Panc1 (cell line): ENCODE results near the gene SRPRA. TPM values are rescaled to one million over a fixed set of nuclear protein-coding genes. Genes with fewer than 3 reads are reported as not detected.

Experiments
- ATAC-seq: fragments of 200-7000 bp; cut with Tn5 transposase; 2 replicates; pipeline ENCODE4 v1.9.1; 2020; ENCODE audit warnings: mild to moderate bottlenecking, moderate library complexity
- BruUV-seq: library from RNA; stranded (reverse); fragments of 400-500 nt; replicated peaks from 2 replicates; lab custom pipeline; 2021; lab: Mats Ljungman, UMichigan
- CTCF ChIA-PET: fragments of 300-600 bp; sonication (Branson Sonifier 250); formaldehyde crosslinking; loops from one replicate; lab custom pipeline; 2022; ENCODE audit warnings: antibody characterized with exemption; lab: Charles Lee
- POLR2A ChIA-PET: fragments of 300-600 bp; sonication (Branson Sonifier 250); formaldehyde crosslinking; loops from one replicate; lab custom pipeline; 2022; ENCODE audit warnings: antibody characterized with exemption; lab: Charles Lee
- DNase-seq: peaks from one replicate; pipeline ENCODE4 v3.0.0-alpha.2; 2010; ENCODE audit warnings: low read depth, low spot score
- H3K27ac ChIP-seq: 2 replicates; pipeline ENCODE4 v1.5.1; 2011; ENCODE audit warnings: mild to moderate bottlenecking, low read length, inconsistent platforms
- H3K27me3 ChIP-seq: fragments of 200-500 bp; sonication (Bioruptor generic); 2 replicates; pipeline ENCODE4 v1.6.0; 2014; ENCODE audit warnings: low read length, inconsistent platforms; ENCODE audit not compliant: control insufficient read depth, insufficient read depth
- H3K36me3 ChIP-seq: fragments of 200-500 bp; sonication (Bioruptor generic); 2 replicates; pipeline ENCODE4 v1.5.1; 2014; ENCODE audit warnings: inconsistent platforms, mild to moderate bottlenecking, low read length, moderate library complexity; ENCODE audit not compliant: control insufficient read depth, insufficient read depth
- H3K4me1 ChIP-seq: 2 replicates; pipeline ENCODE4 v1.5.1; 2011; ENCODE audit warnings: inconsistent platforms, mild to moderate bottlenecking, low read length, moderate library complexity; ENCODE audit not compliant: control insufficient read depth, insufficient read depth
- H3K4me3 ChIP-seq, 2 experiments: 2 replicates each; pipeline ENCODE4 v1.5.1; 2011 to 2012; ENCODE audit warnings: low read depth in 2 of 2, low read length in 2 of 2, mild to moderate bottlenecking in 2 of 2, inconsistent platforms in 1 of 2, moderate library complexity in 1 of 2
- H3K9me3 ChIP-seq: fragments of 200-500 bp; sonication (Bioruptor generic); 2 replicates; pipeline ENCODE4 v1.5.1; 2014; ENCODE audit warnings: low read depth, mild to moderate bottlenecking, inconsistent platforms, low read length, moderate library complexity; ENCODE audit not compliant: control insufficient read depth, insufficient read depth
- POLR2AphosphoS5 ChIP-seq: IDR thresholded peaks from 2 replicates; pipeline ENCODE4 v1.6.1; 2012; ENCODE audit warnings: mild to moderate bottlenecking, low read depth, low read length, moderate library complexity
- SIN3A ChIP-seq: IDR thresholded peaks from 2 replicates; pipeline ENCODE4 v1.6.1; 2012; ENCODE audit warnings: low read depth, mild to moderate bottlenecking, low read length, moderate library complexity, borderline replicate concordance; ENCODE audit not compliant: insufficient read depth
- TCF7L2 ChIP-seq: IDR thresholded peaks from 2 replicates; pipeline ENCODE4 v1.6.1; 2011; ENCODE audit warnings: mild to moderate bottlenecking, low read depth, low read length, inconsistent platforms
- in situ Hi-C: cut with HindIII; loops from 2 replicates; pipeline ENCODE4 v1.10.0; 2016; ENCODE audit warnings: low sequenced_read_pairs, low pct_unique_long_range_greater_than_20kb
- intact Hi-C: fragments of 100-400 bp; cut with micrococcal nuclease; formaldehyde crosslinking; loops from one replicate; pipeline ENCODE4 v1.10.0; 2022; ENCODE audit not compliant: unreplicated experiment
- total RNA-seq: library from RNA; stranded (reverse); gene quantifications from one replicate; pipeline ENCODE4 v1.2.1, GENCODE V29; 2021; ENCODE audit not compliant: unreplicated experiment
- TF ChIP-seq, protein P1 (sequence below), 2 experiments: IDR thresholded peaks; 2 replicates each; pipeline ENCODE4 v1.6.1; 2011 to 2012; ENCODE audit warnings: low read depth in 2 of 2, control low read depth in 1 of 2, low read length in 1 of 2, mild to moderate bottlenecking in 1 of 2, moderate library complexity in 1 of 2; ENCODE audit not compliant: insufficient read depth in 1 of 2
- TF ChIP-seq, protein P2 (sequence below): fragments of 450-650 bp; IDR thresholded peaks from 2 replicates; pipeline ENCODE4 v1.5.1; 2017; ENCODE audit warnings: mild to moderate bottlenecking

The SRPRA gene
- total RNA-seq, 1 experiment from 2014 or later, result 149 TPM

DNA sequence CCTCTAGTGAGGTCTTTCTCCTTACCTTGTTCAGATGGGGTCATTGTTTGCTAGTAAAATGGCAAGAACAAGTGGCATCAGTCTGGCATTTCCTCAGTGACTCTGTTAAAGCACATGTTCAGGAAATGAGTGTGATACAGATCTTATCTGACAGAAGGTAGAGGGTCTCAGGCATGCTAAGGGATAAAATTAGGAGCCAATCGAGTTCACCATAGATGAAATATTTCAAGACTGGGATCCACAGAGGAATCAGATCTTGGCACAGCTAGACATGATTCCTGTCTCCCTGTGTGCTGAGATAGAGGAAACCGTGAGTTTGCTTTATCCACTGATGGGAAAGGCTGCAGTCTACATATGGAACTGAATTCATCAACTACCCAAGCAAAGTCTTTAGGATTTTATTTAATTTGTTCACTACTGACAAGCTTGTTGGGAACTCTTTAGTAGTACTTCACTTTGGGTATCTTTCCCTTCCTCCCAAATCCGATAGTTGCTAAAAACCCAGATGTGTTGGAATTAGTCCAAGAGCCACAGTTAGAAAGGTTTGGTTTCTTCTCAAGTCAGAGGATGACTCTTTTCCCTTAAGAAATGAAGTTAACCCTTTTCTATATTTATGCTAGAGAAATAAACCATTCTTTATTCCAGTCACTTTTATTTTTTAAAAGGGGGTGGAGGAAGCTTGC is 38.7 kb downstream of the SRPRA start:
- Histone ChIP-seq H3K4me3 (no peak overlapping the region), H3K27ac (no peak overlapping the region), H3K36me3 (peaks cover 3% of the 10 kb centered on the region; the same call in 1 of the 2 replicates), H3K27me3 (no peaks in the 10 kb centered on the region), H3K4me1 (peaks cover 9% of the 10 kb centered on the region; the same call in 1 of the 2 replicates), H3K9me3 (no peaks in the 10 kb centered on the region)
- CTCF ChIA-PET, result no interaction called here
- no peak for ATAC-seq
- in situ Hi-C loops, result no loop called here
- TF ChIP-seq TCF7L2 (no peak), SIN3A (no peak), POLR2AphosphoS5 (no peak)
- TF ChIP-seq, protein P1, sequence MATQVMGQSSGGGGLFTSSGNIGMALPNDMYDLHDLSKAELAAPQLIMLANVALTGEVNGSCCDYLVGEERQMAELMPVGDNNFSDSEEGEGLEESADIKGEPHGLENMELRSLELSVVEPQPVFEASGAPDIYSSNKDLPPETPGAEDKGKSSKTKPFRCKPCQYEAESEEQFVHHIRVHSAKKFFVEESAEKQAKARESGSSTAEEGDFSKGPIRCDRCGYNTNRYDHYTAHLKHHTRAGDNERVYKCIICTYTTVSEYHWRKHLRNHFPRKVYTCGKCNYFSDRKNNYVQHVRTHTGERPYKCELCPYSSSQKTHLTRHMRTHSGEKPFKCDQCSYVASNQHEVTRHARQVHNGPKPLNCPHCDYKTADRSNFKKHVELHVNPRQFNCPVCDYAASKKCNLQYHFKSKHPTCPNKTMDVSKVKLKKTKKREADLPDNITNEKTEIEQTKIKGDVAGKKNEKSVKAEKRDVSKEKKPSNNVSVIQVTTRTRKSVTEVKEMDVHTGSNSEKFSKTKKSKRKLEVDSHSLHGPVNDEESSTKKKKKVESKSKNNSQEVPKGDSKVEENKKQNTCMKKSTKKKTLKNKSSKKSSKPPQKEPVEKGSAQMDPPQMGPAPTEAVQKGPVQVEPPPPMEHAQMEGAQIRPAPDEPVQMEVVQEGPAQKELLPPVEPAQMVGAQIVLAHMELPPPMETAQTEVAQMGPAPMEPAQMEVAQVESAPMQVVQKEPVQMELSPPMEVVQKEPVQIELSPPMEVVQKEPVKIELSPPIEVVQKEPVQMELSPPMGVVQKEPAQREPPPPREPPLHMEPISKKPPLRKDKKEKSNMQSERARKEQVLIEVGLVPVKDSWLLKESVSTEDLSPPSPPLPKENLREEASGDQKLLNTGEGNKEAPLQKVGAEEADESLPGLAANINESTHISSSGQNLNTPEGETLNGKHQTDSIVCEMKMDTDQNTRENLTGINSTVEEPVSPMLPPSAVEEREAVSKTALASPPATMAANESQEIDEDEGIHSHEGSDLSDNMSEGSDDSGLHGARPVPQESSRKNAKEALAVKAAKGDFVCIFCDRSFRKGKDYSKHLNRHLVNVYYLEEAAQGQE (IDR thresholded peaks at IDR 0.05; ENCODE audit: insufficient read depth in 1 of 2, low read depth in 2 of 2, low read length in 1 of 2), result no peak
- TF ChIP-seq, protein P2, sequence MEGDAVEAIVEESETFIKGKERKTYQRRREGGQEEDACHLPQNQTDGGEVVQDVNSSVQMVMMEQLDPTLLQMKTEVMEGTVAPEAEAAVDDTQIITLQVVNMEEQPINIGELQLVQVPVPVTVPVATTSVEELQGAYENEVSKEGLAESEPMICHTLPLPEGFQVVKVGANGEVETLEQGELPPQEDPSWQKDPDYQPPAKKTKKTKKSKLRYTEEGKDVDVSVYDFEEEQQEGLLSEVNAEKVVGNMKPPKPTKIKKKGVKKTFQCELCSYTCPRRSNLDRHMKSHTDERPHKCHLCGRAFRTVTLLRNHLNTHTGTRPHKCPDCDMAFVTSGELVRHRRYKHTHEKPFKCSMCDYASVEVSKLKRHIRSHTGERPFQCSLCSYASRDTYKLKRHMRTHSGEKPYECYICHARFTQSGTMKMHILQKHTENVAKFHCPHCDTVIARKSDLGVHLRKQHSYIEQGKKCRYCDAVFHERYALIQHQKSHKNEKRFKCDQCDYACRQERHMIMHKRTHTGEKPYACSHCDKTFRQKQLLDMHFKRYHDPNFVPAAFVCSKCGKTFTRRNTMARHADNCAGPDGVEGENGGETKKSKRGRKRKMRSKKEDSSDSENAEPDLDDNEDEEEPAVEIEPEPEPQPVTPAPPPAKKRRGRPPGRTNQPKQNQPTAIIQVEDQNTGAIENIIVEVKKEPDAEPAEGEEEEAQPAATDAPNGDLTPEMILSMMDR, result no peak
- POLR2A ChIA-PET, result no interaction called here
- intact Hi-C loops, result no loop called here
- DNase-seq, result no peak
- BruUV-seq, result no TSS peak

GRCh38 chr11:126226334-126227084 is 42.2 kb downstream of the SRPRA start:
- 0 out of 2 replicates have a peak, but pooled peaks cover 1% of the 10 kb centered on the region for H3K4me1 ChIP-seq
- TF ChIP-seq, protein P2, result no peak
- TF ChIP-seq POLR2AphosphoS5 (no peak), SIN3A (no peak), TCF7L2 (no peak)
- TF ChIP-seq, protein P1 (IDR thresholded peaks at IDR 0.05; ENCODE audit: insufficient read depth in 1 of 2, low read depth in 2 of 2, low read length in 1 of 2), result no peak
- ChIA-PET POLR2A (no interaction called here), CTCF (no interaction called here)
- BruUV-seq, result no TSS peak
- no peak overlapping the region for H3K27ac ChIP-seq
- peaks cover 3% of the 10 kb centered on the region; the same call in 1 of the 2 replicates for H3K36me3 ChIP-seq
- no peak for DNase-seq
- ATAC-seq, result no peak
- H3K9me3 ChIP-seq, result no peaks in the 10 kb centered on the region
- H3K27me3 ChIP-seq, result no peaks in the 10 kb centered on the region
- intact Hi-C loops (no loop called here), in situ Hi-C loops (no loop called here)
- H3K4me3 ChIP-seq, result no peak overlapping the region
